ENCODE results near the gene ABCC10. TPM values are rescaled to one million over a fixed set of nuclear protein-coding genes. Genes with fewer than 3 reads are reported as not detected.

The ABCC10 gene, protein sequence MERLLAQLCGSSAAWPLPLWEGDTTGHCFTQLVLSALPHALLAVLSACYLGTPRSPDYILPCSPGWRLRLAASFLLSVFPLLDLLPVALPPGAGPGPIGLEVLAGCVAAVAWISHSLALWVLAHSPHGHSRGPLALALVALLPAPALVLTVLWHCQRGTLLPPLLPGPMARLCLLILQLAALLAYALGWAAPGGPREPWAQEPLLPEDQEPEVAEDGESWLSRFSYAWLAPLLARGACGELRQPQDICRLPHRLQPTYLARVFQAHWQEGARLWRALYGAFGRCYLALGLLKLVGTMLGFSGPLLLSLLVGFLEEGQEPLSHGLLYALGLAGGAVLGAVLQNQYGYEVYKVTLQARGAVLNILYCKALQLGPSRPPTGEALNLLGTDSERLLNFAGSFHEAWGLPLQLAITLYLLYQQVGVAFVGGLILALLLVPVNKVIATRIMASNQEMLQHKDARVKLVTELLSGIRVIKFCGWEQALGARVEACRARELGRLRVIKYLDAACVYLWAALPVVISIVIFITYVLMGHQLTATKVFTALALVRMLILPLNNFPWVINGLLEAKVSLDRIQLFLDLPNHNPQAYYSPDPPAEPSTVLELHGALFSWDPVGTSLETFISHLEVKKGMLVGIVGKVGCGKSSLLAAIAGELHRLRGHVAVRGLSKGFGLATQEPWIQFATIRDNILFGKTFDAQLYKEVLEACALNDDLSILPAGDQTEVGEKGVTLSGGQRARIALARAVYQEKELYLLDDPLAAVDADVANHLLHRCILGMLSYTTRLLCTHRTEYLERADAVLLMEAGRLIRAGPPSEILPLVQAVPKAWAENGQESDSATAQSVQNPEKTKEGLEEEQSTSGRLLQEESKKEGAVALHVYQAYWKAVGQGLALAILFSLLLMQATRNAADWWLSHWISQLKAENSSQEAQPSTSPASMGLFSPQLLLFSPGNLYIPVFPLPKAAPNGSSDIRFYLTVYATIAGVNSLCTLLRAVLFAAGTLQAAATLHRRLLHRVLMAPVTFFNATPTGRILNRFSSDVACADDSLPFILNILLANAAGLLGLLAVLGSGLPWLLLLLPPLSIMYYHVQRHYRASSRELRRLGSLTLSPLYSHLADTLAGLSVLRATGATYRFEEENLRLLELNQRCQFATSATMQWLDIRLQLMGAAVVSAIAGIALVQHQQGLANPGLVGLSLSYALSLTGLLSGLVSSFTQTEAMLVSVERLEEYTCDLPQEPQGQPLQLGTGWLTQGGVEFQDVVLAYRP (N-terminal part only)
- 14.7 and 26.1 TPM in 2 replicates for total RNA-seq

DNA sequence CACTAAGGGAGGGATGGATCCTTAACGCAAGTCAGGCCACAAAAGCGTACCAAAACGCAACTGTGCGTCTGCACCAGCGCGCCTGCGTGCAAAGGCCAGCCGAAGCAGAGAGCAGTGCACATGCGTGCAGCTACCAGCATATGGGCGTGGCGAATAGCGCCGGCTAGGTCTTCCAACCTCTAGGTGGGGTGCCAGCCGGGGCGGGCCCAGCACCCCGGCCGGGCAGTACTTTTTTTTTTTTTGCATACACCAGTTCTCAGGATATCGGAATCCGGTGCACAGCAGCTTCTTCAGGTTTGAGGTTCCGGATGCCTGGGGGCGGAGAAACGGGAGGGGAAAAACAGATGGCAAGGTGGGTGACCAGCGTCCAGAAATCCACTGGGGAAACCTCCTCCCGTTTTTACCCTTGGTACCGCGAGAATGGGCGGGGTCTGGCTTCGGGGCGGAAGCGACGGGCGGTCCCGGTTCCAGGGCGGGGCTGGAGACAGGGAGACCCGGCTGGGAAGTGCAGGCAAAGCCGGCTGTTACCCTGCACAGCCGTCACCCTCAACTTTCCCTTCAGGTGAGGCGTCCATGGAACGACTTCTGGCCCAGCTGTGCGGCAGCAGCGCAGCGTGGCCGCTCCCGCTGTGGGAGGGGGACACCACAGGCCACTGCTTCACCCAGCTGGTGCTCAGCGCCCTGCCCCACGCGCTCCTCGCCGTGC, at the start of gene ABCC10:
Gene ABCC10, plus strand, starts transcription at position 136 of the 706 bp plus-strand sequence. Its CDS starts 438 bp downstream, at position 574.

DNA sequence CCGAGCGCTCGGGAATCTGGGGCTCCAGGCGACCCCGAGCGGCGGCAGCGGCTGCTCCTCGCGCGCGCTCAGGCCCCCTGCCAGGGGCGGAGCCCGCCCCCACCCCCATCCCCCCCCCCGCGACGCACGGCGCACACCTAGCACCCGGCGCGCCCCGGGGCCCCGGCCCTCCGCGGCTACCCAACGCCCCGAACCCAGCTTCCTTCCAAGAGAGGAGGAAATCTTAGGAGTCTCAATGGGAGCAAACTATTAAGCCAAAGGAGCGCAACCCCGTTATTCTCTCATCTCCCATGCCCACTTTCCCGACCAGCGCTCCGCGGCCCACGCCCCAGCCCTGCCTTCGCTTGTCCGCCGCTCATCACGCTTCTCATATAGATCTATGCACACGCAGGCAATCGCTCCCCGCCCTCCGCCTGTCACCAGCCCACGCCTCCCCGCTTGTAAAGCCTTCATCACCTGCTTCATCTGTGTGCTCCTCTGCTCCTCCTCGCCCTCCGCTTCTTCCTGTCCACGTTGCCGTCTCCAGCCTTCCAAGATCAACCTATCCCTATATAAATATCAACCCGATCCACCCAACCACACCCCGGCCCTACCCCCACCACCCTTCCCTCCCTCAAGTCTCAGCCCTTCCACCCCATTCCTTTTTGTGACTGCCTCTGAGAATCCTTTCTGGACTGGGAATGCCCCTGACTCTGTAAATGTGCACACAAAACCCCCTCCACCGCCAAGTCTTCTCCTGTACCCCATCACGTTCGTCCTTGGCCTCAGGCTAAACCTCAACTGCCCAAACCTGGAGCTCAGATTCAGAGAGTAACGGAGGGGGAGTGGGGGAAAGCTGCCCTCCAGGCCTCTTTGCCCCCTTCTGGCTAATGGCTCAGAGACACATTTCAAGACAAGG, 28.4 kb downstream of the ABCC10 start, which contains the start of gene DLK2:
Gene DLK2, minus strand, starts transcription at position 18 of the 898 bp plus-strand sequence. CDS start 723 bp downstream, outside the sequence.

GRCh38 chr6:43477235-43478007, 50.1 kb downstream of the ABCC10 start, which contains the start of gene TJAP1:
Gene TJAP1 (plus strand): TSS chr6:43477570. CDS start chr6:43499002, 21,432 bp downstream.

Other genes with a start within 250 kb of the ABCC10 start
- 10.7 and 20.2 TPM in 2 replicates for gene CUL9, start 245.3 kb upstream of the ABCC10 start, total RNA-seq
- 111 and 168 TPM in 2 replicates for gene DNPH1, start 198.1 kb upstream of the ABCC10 start, total RNA-seq
- not detected in 2 replicates for gene TTBK1, start 184.1 kb upstream of the ABCC10 start, total RNA-seq
- gene SLC22A7, start 129.3 kb upstream of the ABCC10 start, total RNA-seq = not detected in 2 replicates
- not detected in 2 replicates for gene CRIP3, start 118.7 kb upstream of the ABCC10 start, total RNA-seq
- gene ZNF318, start 57.9 kb upstream of the ABCC10 start, total RNA-seq = 6.6 and 7.5 TPM in 2 replicates
- gene DLK2, start 28.0 kb downstream of the ABCC10 start, total RNA-seq = 0.86 and 2.3 TPM in 2 replicates
- gene TJAP1, start 50.0 kb downstream of the ABCC10 start, total RNA-seq = 21.4 and 38.6 TPM in 2 replicates
- gene LRRC73, start 82.8 kb downstream of the ABCC10 start, total RNA-seq = 0.89 TPM in 1 of 2 replicates, not detected in the other
- 145 and 164 TPM in 2 replicates for gene YIPF3, start 89.4 kb downstream of the ABCC10 start, total RNA-seq
- gene POLR1C, start 89.5 kb downstream of the ABCC10 start, total RNA-seq = 27.4 and 29.2 TPM in 2 replicates
- 18.5 and 20.7 TPM in 2 replicates for gene XPO5, start 148.5 kb downstream of the ABCC10 start, total RNA-seq
- 21.3 and 26.6 TPM in 2 replicates for gene POLH, start 148.6 kb downstream of the ABCC10 start, total RNA-seq
- 55.6 and 58.0 TPM in 2 replicates for gene GTPBP2, start 201.7 kb downstream of the ABCC10 start, total RNA-seq
- gene MAD2L1BP, start 208.3 kb downstream of the ABCC10 start, total RNA-seq = 35.5 and 37.6 TPM in 2 replicates
- 0.86 and 1.2 TPM in 2 replicates for gene RSPH9, start 217.5 kb downstream of the ABCC10 start, total RNA-seq

Measured in myometrial cell (primary cell).